Muscle of leg (tissue), 11 donors: ENCODE measurements around the gene NDST1. TPM values are rescaled to one million over a fixed set of nuclear protein-coding genes. Genes with fewer than 3 reads are reported as not detected.

Experiments
- DNase-seq: peaks from one replicate; pipeline ENCODE4 v3.0.0; 2013
- H3K27ac ChIP-seq: one replicate; pipeline ENCODE4 v1.5.1; 2013; ENCODE audit warnings: mild to moderate bottlenecking, low read length, control low read depth
- H3K27me3 ChIP-seq: one replicate; pipeline ENCODE4 v1.6.1; 2013; ENCODE audit warnings: low read length; ENCODE audit not compliant: control insufficient read depth, insufficient read depth
- H3K36me3 ChIP-seq: one replicate; pipeline ENCODE4 v1.6.1; 2013; ENCODE audit warnings: low read length; ENCODE audit not compliant: control insufficient read depth, insufficient read depth
- H3K4me1 ChIP-seq: one replicate; pipeline ENCODE4 v1.6.1; 2013; ENCODE audit warnings: low read length; ENCODE audit not compliant: control insufficient read depth, insufficient read depth
- H3K4me3 ChIP-seq: one replicate; pipeline ENCODE4 v1.5.1; 2013; ENCODE audit warnings: low read length, control low read depth
- H3K9me3 ChIP-seq: replicated peaks from 2 replicates; pipeline ENCODE4 v1.6.1; 2013; ENCODE audit warnings: low read depth, low read length; ENCODE audit not compliant: control insufficient read depth
- WGBS: methylation state at CpG from one replicate; pipeline ENCODE4 v1.1.5; 2013; ENCODE audit warnings: missing lambda C conversion rate; ENCODE audit not compliant: insufficient coverage; 5-methylcytosine and 5-hydroxymethylcytosine counted together
- polyA plus RNA-seq, 8 donors: library from polyadenylated mRNA; unstranded; fragments of 120-200 nt; gene quantifications; one replicate each; pipeline versions ENCODE4 v1.2.1 to v1.2.3, GENCODE V29; 2013; ENCODE audit warnings: inconsistent platforms in 1 of 8, low replicate concordance in 1 of 8; ENCODE audit not compliant: insufficient read length in 8 of 8, insufficient read depth in 1 of 8
- total RNA-seq: library from RNA; stranded (reverse); fragments of 120-200 nt; gene quantifications from one replicate; pipeline ENCODE4 v1.2.4, GENCODE V29; 2013

The NDST1 gene
- total and polyA plus RNA-seq, 9 donors: 24.4 to 71.2 (median 53.1) TPM

GRCh38 chr5:150530951-150531588 lies 23.1 kb downstream of the NDST1 start:
- 93% methylated on average over 3 of the region's 9 CpGs for WGBS
- Histone ChIP-seq H3K27ac (no peak overlapping the region), H3K4me1 (peaks cover 10% of the 10 kb centered on the region), H3K36me3 (peaks cover 71% of the 10 kb centered on the region), H3K9me3 (no peaks in the 10 kb centered on the region), H3K27me3 (no peaks in the 10 kb centered on the region), H3K4me3 (no peak overlapping the region)
- DNase-seq: no peak

- H3K27me3 ChIP-seq: no peaks in the 10 kb centered on the region
- no peak overlapping the region for H3K4me3 ChIP-seq
- 88% methylated on average over 7 of the region's 9 CpGs for WGBS
- H3K4me1 ChIP-seq: peaks cover 9% of the 10 kb centered on the region
- peaks cover 71% of the 10 kb centered on the region for H3K36me3 ChIP-seq
- DNase-seq: no peak
- H3K9me3 ChIP-seq: no peaks in the 10 kb centered on the region
- no peak overlapping the region for H3K27ac ChIP-seq
These were observed 23.8 kb downstream of the NDST1 start for GRCh38 chr5:150531686-150532085.

GRCh38 chr5:150532151-150532550 lies 24.2 kb downstream of the NDST1 start:
- DNase-seq: no peak
- WGBS: 84% methylated on average over 5 of the region's 7 CpGs
- Histone ChIP-seq H3K27me3 (no peaks in the 10 kb centered on the region), H3K4me1 (peaks cover 9% of the 10 kb centered on the region), H3K4me3 (no peak overlapping the region), H3K9me3 (no peaks in the 10 kb centered on the region), H3K27ac (no peak overlapping the region), H3K36me3 (peaks cover 69% of the 10 kb centered on the region)

GRCh38 chr5:150532996-150533395 lies 25.1 kb downstream of the NDST1 start:
- no peaks in the 10 kb centered on the region for H3K27me3 ChIP-seq
- H3K4me1 ChIP-seq: peaks cover 6% of the 10 kb centered on the region
- no peak overlapping the region for H3K4me3 ChIP-seq
- no peak for DNase-seq
- 93% methylated on average over 2 of the region's 5 CpGs for WGBS
- H3K27ac ChIP-seq: no peak overlapping the region
- no peaks in the 10 kb centered on the region for H3K9me3 ChIP-seq
- peaks cover 70% of the 10 kb centered on the region for H3K36me3 ChIP-seq

- H3K27ac ChIP-seq: no peak overlapping the region
- H3K4me1 ChIP-seq: peaks cover 4% of the 10 kb centered on the region
- peaks cover 83% of the 10 kb centered on the region for H3K36me3 ChIP-seq
- no peak overlapping the region for H3K4me3 ChIP-seq
- 81% methylated on average over 9 of the region's 9 CpGs for WGBS
- DNase-seq: no peak
- no peaks in the 10 kb centered on the region for H3K27me3 ChIP-seq
- no peaks in the 10 kb centered on the region for H3K9me3 ChIP-seq
These were observed 26.9 kb downstream of the NDST1 start for GRCh38 chr5:150534811-150535210.

GRCh38 chr5:150535611-150536010 lies 27.7 kb downstream of the NDST1 start:
- DNase-seq: no peak
- Histone ChIP-seq H3K4me1 (no peaks in the 10 kb centered on the region), H3K9me3 (no peaks in the 10 kb centered on the region), H3K27ac (no peak overlapping the region), H3K4me3 (no peak overlapping the region), H3K36me3 (peaks cover 89% of the 10 kb centered on the region), H3K27me3 (no peaks in the 10 kb centered on the region)
- 93% methylated on average over 14 of the region's 14 CpGs for WGBS

GRCh38 chr5:150538007-150538917 lies 30.3 kb downstream of the NDST1 start:
- no peaks in the 10 kb centered on the region for H3K9me3 ChIP-seq
- H3K4me3 ChIP-seq: no peak overlapping the region
- H3K27me3 ChIP-seq: no peaks in the 10 kb centered on the region
- peaks cover 95% of the 10 kb centered on the region for H3K36me3 ChIP-seq
- no peak for DNase-seq
- 80% methylated on average over 7 of the region's 8 CpGs for WGBS
- H3K4me1 ChIP-seq: no peaks in the 10 kb centered on the region
- no peak overlapping the region for H3K27ac ChIP-seq

GRCh38 chr5:150539206-150539605 lies 31.3 kb downstream of the NDST1 start:
- no peak overlapping the region for H3K4me3 ChIP-seq
- WGBS: no CpG with 5 or more reads among the region's 9 CpGs
- peaks cover 92% of the 10 kb centered on the region for H3K36me3 ChIP-seq
- H3K27ac ChIP-seq: no peak overlapping the region
- no peaks in the 10 kb centered on the region for H3K27me3 ChIP-seq
- no peak for DNase-seq
- no peaks in the 10 kb centered on the region for H3K9me3 ChIP-seq
- no peaks in the 10 kb centered on the region for H3K4me1 ChIP-seq

- peaks cover 88% of the 10 kb centered on the region for H3K36me3 ChIP-seq
- H3K4me3 ChIP-seq: no peak overlapping the region
- no peaks in the 10 kb centered on the region for H3K27me3 ChIP-seq
- H3K4me1 ChIP-seq: no peaks in the 10 kb centered on the region
- no peaks in the 10 kb centered on the region for H3K9me3 ChIP-seq
- no peak for DNase-seq
- WGBS: 86% methylated on average over 11 of the region's 12 CpGs
- H3K27ac ChIP-seq: no peak overlapping the region
These were observed 32.1 kb downstream of the NDST1 start for GRCh38 chr5:150540042-150540441.

GRCh38 chr5:150540615-150541396 lies 32.9 kb downstream of the NDST1 start:
- H3K36me3 ChIP-seq: peaks cover 88% of the 10 kb centered on the region
- H3K27me3 ChIP-seq: no peaks in the 10 kb centered on the region
- no peak overlapping the region for H3K27ac ChIP-seq
- DNase-seq: peak; percentile 57
- no peak overlapping the region for H3K4me3 ChIP-seq
- no peaks in the 10 kb centered on the region for H3K4me1 ChIP-seq
- 72% methylated on average over 7 of the region's 15 CpGs for WGBS
- no peaks in the 10 kb centered on the region for H3K9me3 ChIP-seq
